ENCODE measurements around the gene APPL1.
A peak's percentile ranks its signal among the peaks of the same experiment; 100 is the strongest.

The APPL1 gene

GRCh38 chr3:57227204-57227929 lies at the start of gene APPL1:
Gene APPL1 (plus strand): TSS chr3:57227729. CDS start chr3:57227884, 155 bp downstream.
- peak; percentile 90 for DNase-seq (ENCODE audit: low read depth)

- peak; percentile 21 for DNase-seq (ENCODE audit: low read depth)
Measured at GRCh38 chr3:57179580-57180410, 47.7 kb upstream of the APPL1 start.

- DNase-seq (ENCODE audit: low read depth) = no peak
Measured at GRCh38 chr3:57184526-57184925, 43.0 kb upstream of the APPL1 start.

- no peak for DNase-seq (ENCODE audit: low read depth)
Measured at GRCh38 chr3:57192028-57192427, 35.5 kb upstream of the APPL1 start.

GRCh38 chr3:57194641-57195040 lies 32.9 kb upstream of the APPL1 start:
- no peak for DNase-seq (ENCODE audit: low read depth)

GRCh38 chr3:57199895-57200297 lies 27.6 kb upstream of the APPL1 start, which contains the start of gene HESX1:
Gene HESX1 (minus strand): TSS chr3:57199978. CDS start chr3:57199918, 60 bp downstream.
- DNase-seq (ENCODE audit: low read depth) = no peak

GRCh38 chr3:57206423-57206822 lies 21.1 kb upstream of the APPL1 start:
- DNase-seq (ENCODE audit: low read depth) = no peak

- peak; percentile 45 for DNase-seq (ENCODE audit: low read depth)
Measured at GRCh38 chr3:57221883-57222282, 5.6 kb upstream of the APPL1 start.

GRCh38 chr3:57224856-57225255 lies 2.7 kb upstream of the APPL1 start:
- DNase-seq (ENCODE audit: low read depth) = peak; percentile 27

GRCh38 chr3:57226176-57226575 lies 1.4 kb upstream of the APPL1 start:
- DNase-seq (ENCODE audit: low read depth) = no peak

- peak; percentile 56 for DNase-seq (ENCODE audit: low read depth)
Measured at GRCh38 chr3:57227930-57228751, 612 bp downstream of the APPL1 start.

- DNase-seq (ENCODE audit: low read depth) = no peak
Measured at GRCh38 chr3:57230006-57230405, 2.5 kb downstream of the APPL1 start.

- no peak for DNase-seq (ENCODE audit: low read depth)
Measured at GRCh38 chr3:57233799-57234198, 6.3 kb downstream of the APPL1 start.

GRCh38 chr3:57234613-57235575 lies 7.4 kb downstream of the APPL1 start:
- no peak for DNase-seq (ENCODE audit: low read depth)

GRCh38 chr3:57244946-57245345 lies 17.4 kb downstream of the APPL1 start:
- no peak for DNase-seq (ENCODE audit: low read depth)

GRCh38 chr3:57252404-57252803 lies 24.9 kb downstream of the APPL1 start:
- DNase-seq (ENCODE audit: low read depth) = no peak

GRCh38 chr3:57256844-57257243 lies 29.3 kb downstream of the APPL1 start:
- DNase-seq (ENCODE audit: low read depth) = no peak

GRCh38 chr3:57257678-57258077 lies 30.1 kb downstream of the APPL1 start:
- no peak for DNase-seq (ENCODE audit: low read depth)

- no peak for DNase-seq (ENCODE audit: low read depth)
Measured at GRCh38 chr3:57261119-57261518, 33.6 kb downstream of the APPL1 start.

- no peak for DNase-seq (ENCODE audit: low read depth)
Measured at GRCh38 chr3:57261929-57262328, 34.4 kb downstream of the APPL1 start.

GRCh38 chr3:57268416-57268815 lies 40.9 kb downstream of the APPL1 start:
- DNase-seq (ENCODE audit: low read depth) = no peak
